Middle frontal gyrus (tissue), 1 donor: ENCODE measurements around the gene MAP3K14.

ENCODE experiments used
- DNase-seq: peaks from one replicate; pipeline ENCODE4 v3.0.0-alpha.2; 2015; ENCODE audit warnings: low spot score; ENCODE audit errors: extremely low spot score

The MAP3K14 gene

DNA sequence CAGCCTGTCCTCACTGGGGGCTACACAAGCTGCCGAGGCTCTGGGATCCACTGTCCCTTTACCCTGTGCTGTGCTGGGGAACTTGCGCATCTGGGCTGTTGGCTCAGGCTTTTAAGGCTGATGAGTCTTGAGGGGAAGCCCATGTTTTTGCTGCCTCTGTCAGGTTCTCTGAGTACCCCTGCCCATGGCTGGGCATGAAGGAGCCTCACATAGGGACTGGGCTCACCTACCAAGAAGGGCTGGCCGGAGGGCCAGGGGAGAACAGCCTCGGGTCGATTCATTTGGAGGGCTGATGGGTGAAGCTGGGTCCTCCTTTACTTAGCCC lies 80.6 kb downstream of the MAP3K14 start:
- no peak for DNase-seq

DNA sequence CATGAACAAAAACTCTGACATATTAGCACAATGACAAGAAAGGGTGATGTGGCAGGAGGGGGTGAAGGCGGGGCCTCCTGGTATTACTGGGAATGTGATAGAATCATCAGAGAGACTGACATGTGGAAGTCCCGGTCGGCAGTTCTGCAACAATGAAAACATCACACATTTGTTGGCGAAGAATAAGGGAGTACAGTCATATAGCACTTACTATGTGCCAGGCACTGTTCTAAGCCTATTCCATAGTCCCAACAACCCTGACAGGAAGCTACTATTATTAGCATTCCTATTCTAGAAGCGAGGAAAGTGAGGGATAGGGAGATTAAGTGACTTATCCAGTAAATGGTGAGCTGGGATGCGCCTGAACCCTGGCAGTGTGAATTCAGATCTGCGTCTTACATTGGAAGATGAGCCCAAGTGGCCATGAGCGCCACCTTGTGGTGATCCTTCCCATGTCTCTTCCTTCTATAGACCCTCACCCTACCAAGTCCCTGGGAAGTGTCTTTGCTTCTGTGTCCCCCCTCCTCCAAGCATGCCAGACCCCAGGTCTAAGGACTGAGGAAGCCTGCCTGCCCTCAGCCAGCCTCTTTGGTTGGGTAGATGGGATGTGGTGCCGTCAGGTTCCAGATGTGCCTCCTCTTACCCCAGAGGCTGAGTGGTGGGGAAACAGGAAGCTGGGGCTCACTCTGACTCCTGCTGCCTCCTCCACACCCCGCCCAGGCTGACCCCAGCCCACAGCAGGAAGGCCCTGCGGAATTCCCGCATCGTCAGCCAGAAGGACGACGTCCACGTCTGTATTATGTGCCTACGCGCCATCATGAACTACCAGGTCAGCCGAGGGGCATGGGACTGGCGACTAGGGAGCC lies 81.2 kb downstream of the MAP3K14 start:
- no peak for DNase-seq

DNA sequence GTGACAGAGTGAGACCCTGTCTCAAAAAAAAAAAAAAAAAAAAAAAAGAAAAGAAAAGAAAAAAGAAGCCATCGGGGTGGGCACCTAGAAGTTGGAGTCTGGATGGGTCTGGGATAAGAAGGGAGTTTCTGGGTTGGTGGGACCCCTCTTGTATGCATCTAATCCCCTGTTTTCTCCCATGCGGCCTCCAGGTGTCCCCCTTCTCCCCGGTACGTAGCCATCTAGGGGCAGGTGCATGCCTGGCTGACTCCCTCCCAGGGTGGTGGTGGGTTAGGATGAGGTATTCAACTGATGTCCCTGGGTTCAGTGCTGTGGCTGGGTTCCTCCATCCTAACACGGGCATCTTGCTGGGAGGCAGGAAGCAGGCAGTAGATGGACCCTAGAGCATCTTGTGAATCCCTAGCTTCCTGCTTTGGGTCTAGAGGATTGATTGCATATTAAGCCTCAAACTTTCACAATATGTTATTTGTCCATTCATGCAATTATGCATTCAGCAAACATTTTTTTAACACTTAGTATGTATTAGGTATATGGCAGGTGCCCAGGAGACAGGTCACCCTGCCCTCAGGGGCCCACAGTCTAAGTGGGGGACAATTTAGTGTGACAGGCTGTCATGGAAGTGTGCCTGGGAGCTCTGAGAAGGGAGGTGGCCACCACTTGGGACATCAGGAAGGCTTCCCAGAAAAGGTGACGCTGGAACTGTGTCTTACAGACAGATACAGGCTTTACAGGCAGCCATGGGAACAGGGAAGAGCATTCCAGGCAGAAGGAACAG lies 82.0 kb downstream of the MAP3K14 start:
- DNase-seq: no peak

DNA sequence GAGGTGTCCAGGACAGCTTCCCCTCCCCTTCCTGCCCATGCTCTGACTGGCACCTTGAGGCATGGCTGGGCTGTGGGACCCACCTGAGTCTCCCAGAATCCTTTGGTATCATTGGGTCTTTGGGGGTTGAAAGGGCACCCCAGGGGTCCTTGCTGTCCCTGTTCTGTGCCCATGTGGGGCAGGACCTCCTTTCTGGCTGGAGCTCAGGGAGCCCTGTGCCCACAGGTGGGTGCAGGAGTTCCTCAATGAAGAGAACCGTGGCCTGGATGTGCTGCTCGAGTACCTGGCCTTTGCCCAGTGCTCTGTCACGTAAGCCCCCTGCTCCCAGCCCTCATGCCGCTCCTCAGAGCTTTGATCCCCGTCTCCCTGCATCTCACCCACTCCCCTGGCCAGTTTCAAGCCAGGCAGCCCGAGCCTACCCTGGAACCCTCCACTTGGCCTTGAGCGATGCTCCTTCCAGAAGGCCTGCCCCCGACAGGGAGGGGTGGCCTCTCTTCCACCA lies 83.3 kb downstream of the MAP3K14 start:
- DNase-seq: no peak

DNA sequence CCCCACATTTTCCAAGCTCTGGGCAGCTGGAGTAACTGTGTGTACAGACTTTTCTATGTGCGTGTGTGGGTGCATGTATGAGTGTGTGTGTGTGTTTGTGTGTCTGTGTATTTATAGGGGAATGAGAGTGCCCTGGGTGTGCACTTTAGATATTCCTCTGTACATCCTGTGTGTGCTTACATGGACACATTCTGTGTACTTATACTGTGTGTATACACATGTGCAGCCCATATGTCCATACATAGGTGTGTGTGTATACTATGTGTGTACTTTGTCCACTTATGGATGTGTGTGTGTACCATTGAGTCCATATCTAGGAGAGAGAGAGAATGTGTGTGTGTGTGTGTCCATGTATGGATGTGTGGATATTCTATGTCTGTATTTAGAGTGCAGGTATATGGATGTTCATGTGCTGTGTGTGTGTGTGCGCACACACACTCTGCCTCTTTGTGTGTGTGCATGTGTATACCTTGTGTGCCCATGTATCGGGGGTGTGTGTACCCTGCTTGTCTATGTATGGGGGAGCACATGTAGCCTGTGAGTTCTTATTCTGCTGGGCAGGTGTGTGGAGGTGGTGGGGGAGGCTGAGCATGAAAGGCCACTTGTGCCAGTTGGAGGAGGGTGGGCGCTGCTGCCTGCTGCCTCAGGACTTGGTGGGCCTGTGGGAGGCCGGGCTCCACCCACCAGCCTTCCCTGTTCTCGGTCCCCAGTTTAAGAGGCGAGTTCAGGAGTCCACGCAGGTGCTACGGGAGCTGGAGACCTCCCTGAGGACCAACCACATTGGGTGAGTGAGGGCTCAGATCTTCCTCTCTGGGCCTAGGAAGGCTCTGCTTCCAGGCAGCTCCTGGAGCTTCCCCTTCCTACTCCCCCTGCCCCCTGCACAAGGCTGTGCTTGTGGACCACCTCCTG lies 84.1 kb downstream of the MAP3K14 start:
- DNase-seq: no peak

DNA sequence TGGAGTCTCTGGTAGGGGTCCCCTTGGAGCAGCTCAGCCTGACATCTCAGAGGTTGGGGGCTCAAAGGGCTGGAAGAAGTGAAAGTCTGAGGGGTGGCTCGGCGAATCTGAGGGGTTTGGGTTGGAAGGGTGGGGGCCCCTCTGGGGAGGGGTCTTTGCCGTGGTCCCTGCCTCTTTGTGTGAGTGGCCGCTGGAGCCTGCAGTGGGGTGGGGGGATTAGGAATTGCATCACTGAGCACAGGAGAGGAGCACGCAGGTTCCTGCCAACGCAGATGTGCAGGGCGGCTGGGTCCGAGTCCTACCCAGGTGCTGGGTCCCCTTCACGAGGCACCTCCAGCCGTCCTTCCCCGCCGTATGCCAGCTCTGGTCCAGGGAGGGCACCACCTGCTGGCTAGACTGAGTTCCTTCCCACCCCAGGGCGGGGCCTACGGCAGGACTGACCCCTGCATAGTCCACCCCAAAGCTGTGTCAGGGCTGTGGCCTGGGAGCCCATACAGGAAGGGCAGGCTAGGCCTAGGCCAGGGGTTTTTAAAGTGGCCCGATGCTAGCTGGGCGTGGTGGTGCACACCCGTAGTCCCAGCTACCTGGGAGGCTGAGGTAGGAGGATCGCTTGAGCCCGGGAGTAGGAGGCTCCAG lies 85.2 kb downstream of the MAP3K14 start:
- DNase-seq: no peak

DNA sequence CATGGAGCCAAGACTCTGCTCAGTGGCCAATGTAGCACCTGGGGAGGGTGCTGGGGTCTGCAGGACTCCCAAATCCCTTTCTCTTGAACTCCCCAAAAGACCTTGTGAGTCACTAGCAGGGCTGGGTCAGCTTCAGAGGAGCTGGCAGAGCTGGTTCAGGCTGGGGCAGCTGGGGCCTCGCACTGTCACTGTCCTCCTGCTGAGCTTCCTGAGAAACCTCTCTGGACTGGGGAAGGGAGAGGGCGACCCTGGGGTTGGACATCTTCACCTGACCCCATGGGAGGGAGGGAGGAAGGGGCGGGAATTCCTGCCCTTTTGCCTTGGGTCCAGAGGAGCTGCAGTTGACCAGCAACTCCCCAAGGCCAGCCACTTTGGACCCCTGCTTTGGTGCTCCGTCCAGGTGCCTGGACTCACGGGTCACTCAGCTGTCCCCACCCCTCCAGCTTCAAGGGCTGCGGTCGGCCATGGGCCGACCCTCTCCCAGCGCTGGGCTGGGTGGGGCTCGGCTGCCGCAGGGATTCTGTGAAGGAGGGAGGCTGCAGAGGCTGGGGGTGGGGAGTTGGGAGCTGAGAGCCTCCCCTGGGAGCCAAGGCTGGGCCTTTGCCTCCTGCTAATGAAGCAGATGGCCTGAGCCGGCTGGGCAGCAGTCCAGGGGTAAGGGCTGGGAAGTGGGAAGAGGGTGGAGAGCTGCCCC lies 85.9 kb downstream of the MAP3K14 start:
- DNase-seq: no peak

DNA sequence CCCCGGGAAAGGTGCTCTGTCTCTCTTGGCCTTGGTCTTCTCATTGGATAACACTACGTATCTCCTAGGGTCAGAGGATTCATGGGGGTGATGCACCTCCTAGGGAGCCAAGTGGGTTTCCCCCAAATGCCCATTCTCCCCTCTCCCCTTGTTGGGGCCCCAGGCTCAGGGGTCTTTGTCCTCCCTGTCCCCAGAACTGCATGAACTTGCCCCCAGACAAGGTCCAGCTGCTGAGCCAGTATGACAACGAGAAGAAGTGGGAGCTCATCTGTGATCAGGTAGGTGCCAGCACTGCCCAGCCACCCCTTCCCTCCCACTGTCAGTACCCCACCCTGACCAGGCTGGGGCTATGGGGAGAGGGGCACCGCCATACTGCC lies 86.4 kb downstream of the MAP3K14 start:
- DNase-seq: no peak

DNA sequence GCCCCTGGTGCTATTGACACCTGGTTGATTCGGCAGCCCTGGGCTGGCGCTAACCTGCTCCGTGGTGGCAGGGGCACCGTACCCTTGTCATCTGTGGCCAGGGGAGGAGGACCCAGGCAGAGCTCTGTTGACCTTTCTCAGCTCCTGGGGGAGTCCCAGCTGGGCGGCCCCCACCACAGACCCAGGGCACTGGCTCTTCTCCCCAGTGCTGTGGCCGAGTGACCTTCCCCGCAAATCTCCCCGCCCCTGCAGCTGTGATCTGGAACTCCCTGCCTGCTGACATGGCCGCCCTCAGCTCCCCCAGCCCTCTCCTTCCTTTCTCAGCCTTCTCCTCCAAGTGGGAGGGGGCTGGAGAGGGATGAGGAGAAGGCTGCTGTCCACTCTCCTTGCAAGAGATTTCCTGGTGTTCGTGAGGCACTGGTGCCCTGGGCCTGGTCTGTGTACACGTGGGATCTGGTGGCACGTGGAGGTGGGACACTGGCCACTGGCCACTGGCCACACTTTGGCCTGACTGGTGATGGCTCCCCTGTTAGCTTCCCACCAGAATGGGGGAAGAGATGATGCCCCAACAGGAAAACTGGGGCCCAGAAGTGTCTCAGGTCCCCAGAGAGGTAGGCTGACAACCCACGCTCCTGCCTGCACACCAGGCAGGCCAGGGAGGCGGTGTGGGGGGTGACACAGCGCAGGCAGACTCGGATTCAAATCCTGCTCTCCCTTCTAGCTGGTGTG lies 87.0 kb downstream of the MAP3K14 start:
- DNase-seq: no peak

DNA sequence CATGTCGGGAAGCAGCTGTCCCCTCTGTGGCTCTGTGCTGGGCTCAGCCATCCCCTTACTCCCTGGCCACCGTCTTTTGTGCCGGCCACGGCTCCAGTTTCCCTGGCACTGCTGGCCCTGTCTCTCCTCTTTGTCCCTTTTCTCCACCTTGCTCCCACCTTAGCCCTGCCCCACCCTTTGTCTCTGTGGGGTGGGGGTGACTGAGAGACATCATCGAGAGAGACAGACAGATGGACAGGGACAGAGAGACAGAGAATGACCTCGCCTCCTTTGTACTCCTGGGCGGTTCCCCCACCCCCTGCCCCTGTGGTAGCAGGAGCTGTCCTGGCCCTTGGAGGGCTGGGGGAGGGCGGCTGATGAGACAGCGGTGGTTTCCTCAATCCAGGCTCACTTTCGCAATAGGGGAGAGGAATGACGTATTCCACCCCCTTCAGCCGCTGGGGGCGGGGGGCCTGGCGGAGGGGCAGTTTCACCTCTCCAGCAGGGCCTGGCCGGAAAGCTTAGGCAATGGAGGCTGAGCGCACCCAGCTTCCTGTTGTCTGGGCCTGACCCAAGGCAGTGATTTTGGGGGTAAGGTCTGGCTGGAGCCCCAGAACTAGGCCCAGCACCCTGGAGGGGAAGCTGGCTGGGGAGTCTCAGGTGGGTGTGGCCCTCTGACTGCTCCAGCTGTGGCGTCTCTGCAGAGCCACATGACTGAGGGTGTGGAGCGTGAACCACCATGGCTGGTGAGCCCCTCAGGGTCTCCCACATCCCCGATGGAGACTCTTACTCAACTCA lies 87.9 kb downstream of the MAP3K14 start:
- DNase-seq: no peak

DNA sequence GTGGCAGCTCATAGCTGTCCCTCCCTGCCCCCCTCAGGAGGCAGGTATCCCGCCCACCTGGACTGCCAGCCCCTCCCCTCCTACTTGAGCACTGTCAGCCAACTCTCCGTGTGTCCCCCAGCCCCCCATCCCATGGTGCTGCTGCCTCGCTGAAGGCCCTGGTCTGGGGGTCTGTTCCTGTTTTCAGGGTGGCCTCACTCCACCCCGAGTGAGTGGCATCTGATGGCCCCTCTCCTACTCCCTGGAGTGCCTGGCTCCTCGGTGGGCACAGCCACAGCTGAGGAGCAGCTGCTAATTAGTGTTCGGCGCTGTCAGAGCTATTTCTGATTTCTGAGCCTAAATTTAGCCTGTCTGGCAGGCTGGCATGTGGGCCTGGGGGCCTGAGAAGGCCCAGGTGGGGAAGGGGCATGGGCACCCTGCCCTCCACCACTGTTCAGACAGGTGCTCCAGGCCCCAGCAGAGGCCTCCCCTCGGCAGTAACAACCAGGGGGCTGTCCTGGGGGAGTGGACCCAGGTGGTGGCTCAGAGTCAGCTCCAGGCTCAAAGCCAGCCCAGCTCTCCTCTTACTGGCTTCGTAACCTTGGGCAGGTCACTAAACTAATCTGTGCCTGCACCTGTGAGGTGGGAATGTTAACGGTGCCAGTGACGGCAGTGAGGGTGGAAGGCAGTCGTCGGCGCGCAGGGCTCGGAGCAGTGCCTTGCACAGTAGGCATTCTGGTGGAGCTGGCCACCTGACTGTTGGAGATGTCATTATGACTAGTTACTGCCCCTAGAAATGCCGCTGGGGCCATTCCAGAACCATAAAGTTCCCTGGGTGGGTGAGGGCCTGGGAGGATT lies 88.7 kb downstream of the MAP3K14 start:
- no peak for DNase-seq

DNA sequence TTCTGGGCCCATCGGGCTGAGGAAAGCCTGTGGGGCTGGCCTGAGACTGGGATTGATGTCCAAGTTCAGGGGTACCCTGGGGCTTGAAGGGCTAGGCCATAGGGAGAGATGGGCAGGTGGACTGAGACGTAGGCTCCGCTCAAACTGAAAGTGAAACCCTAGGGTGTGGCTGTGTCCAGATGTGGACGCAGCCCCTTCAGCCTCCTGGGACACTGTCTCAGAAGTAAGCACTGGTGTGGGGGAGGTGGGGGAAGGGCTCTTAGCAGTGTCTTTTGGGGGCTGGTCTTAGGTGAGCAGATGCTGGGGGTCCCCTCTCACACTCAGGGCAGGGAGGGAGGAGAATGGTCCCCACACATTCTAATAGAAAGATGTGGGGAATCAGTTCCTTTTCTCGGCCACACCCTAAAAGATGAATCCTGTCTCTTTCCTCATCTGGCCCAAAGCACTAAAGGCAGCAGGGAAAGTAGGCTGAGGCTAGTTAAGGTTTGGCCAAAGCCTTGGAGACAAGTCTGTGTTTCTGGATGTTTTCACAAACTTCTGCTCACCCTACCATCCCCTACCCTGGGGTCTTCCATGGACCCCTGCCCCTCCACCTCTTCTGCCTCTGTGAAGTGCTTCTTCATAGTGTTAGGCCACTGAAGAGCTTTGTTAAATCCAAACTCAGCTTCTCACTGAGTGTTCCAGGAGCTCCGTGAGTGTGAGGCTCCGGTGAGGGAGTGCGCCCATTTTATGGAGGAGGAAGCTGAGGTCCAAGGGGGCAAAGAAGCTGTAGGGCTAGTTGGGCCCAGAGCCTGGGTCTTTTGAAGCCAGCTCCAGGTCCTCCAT lies 89.5 kb downstream of the MAP3K14 start:
- DNase-seq: no peak

DNA sequence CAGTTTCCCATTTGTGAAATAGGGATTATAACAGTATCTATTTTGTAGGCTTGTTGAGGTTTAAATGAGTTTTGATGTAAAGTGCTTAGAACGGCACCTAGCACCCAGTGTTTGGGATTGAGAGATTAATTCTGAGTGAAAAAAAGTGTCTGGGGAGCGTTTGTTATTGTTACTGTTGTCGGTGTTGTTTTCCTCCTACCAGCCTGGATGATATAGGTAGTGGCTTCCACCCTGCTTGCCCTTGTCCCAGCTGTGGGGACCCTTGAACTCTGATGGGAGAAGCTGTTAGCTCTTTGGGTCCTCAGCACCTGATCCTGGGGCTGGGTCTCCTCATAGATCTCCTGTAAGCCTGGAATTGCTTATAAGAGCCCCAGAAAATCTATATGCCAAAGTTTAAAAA lies 90.2 kb downstream of the MAP3K14 start:
- DNase-seq: no peak

DNA sequence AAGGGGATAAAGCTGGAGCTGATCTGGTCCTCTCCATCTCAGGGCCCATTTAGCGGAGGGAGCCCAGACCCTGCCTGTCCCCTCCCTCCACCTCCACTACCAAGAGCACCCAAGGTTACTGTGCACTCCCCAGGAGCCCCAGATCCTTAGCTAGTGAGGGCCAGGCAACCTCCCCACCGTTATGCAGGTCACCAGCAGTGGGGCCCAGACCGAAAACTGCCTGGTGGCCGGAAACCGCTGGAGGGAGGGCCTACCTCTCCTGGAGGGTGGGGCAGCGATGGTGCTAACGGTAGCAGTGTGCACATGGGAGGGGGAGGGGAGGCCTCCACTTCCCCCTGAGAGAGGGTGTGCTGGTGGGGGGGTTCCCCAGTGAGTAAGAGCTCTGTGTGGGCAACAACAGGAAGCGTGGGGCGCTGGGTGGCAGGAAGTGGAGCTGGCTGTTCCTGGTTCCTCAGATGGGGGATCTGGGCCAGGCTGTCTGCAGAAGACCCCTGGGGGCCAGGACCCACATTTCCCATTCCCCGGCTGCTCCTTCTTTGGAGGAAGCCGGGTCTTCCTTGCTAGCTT lies 90.8 kb downstream of the MAP3K14 start:
- no peak for DNase-seq

DNA sequence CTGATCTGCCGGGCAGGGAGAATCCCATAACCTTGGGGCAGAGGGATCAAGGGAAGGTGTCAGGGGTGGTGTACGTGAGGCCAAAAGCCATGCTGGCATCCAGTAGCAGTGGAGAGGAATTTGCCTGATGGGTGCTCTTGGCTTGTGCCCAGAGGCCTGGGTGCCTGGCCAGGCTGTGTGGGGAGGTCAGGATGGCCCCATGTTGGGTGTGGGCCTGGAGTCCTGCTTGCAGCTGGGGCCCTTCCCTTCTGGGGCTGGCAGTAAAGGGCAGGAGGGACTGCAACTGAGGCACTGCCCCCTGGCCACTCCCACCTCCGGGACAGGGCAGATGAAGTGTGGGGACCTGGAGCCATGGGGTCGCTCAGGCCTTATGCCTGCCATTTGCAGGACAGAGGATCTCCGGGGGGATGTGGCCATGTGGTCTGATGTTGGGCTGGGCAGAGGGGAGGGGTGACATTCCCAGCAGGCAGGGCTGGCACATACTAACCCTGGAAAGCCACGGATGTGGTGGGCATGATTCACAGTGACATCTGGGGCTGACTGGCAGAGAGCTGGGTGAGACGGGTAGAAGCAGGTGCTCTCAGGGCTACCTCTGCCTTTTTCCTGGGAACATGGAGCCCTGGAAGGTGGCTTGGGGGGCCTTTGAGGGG lies 91.6 kb downstream of the MAP3K14 start:
- DNase-seq: no peak

DNA sequence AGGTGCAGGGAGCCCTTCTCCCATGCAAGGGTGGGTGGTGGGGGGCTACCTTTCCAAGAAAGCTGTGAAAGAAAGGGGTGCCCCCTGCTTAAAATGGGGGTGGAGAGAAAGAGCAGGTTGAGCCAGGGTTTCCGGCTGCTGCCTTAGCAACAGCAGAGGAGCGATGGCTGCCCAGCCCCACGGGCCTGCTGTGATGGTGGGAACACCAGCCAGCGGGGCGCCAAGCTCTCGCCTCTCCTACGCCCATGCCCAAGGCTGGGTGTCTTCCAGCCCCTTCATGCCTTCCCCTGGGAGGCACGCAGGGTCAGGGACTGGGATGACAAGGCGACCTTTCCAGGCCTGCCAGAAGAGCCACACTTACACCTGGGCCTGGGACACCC lies 92.2 kb downstream of the MAP3K14 start:
- DNase-seq: no peak
